ENCODE results near the gene ZNF408.

ZNF408 gene

DNA sequence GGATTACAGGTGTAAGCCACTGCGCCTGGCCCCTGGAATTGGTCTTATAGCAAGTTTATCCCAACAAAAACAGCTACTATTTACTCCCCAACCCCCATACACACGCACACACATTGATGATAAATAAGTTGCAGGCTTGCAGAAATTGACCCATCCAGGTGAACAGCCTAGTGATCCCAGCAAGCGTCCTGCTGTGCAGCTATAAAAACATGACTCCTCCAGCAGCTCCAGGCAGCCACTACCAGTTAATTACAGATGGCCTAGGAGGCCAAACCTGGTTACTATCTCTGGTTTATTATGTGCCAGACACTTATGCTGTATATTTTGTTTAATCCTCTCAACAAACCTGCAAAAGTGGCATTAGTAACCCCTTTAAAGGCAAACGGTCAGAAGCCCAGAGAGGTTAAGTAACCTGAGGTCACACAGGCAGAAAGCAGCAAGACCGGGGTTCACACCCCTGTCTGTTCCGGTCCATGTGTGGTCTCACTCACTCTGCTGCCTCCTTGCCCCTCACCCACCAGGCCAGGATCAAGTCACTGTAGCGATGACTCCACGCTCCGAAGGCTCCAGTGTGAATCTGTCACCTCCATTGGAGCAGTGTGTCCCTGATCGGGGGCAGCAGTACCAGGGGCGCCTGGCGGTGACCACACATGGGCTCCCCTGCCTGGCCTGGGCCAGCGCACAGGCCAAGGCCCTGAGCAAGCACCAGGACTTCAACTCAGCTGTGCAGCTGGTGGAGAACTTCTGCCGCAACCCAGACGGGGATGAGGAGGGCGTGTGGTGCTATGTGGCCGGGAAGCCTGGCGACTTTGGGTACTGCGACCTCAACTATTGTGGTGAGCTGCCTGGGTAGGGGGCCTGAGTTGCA is 24.7 kb downstream of the ZNF408 start:
- in situ Hi-C loops (cut with MboI; ENCODE audit: low sequenced_read_pairs): no loop called here

DNA sequence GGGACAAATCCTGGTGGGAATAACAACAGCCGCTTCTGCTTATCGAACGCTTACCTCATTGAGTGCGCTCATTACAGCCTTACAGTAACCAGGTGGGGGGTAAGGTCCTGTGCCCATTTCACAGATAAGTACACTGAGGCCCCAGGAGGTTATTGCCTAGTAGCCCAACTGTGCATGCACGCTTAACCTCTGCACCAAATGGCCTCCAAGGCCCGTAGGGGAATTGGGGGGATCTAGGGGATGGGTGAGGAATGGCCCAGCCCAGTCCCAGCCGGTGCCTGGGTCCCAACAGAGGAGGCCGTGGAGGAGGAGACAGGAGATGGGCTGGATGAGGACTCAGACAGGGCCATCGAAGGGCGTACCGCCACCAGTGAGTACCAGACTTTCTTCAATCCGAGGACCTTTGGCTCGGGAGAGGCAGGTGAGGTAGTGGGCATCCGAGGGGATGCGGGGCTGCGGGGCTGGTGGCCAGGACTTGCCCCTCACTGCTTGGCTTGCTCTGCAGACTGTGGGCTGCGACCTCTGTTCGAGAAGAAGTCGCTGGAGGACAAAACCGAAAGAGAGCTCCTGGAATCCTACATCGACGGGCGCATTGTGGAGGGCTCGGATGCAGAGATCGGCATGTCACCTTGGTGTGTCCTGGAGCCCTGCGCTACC is 25.5 kb downstream of the ZNF408 start:
- in situ Hi-C loops (cut with MboI; ENCODE audit: low sequenced_read_pairs): no loop called here

DNA sequence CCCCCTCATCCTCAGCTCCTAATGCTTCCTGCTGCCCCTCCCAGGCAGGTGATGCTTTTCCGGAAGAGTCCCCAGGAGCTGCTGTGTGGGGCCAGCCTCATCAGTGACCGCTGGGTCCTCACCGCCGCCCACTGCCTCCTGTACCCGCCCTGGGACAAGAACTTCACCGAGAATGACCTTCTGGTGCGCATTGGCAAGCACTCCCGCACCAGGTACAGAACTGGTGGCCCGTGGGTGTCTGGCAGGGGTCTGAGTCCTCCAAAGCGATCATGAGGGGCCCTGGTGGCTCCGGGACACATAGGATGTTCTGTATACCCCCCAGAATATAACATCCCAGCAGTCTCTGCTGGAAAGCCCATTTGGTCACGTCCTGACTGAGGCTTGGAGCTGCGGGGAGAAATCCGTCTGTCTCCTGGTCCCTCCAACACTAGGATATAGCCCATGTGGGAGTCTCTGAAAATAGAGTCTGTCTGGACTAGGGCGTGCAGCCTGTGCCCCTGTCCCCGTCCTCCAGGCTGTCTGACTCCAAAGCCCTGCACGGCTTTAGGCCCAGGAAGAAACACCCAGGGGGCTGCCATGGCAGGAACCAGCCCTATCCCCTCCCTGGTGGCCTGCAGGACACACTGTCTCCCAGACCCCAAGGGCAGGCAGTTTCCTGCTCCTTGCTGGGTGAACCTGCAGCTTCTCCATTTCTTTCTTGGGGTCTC is 27.3 kb downstream of the ZNF408 start:
- in situ Hi-C loops (cut with MboI; ENCODE audit: low sequenced_read_pairs): no loop called here

DNA sequence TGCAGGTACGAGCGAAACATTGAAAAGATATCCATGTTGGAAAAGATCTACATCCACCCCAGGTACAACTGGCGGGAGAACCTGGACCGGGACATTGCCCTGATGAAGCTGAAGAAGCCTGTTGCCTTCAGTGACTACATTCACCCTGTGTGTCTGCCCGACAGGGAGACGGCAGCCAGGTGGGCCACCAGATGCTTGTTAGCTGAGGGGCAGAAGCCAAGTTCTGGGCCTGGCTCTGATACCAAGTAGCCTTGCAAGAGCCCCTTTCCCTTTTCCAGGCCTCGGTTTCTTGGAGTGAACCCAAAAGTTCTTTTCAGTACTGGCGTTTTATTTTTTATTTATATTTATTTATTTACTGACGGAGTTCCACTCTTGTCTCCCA is 27.8 kb downstream of the ZNF408 start:
- in situ Hi-C loops (cut with MboI; ENCODE audit: low sequenced_read_pairs): no loop called here

DNA sequence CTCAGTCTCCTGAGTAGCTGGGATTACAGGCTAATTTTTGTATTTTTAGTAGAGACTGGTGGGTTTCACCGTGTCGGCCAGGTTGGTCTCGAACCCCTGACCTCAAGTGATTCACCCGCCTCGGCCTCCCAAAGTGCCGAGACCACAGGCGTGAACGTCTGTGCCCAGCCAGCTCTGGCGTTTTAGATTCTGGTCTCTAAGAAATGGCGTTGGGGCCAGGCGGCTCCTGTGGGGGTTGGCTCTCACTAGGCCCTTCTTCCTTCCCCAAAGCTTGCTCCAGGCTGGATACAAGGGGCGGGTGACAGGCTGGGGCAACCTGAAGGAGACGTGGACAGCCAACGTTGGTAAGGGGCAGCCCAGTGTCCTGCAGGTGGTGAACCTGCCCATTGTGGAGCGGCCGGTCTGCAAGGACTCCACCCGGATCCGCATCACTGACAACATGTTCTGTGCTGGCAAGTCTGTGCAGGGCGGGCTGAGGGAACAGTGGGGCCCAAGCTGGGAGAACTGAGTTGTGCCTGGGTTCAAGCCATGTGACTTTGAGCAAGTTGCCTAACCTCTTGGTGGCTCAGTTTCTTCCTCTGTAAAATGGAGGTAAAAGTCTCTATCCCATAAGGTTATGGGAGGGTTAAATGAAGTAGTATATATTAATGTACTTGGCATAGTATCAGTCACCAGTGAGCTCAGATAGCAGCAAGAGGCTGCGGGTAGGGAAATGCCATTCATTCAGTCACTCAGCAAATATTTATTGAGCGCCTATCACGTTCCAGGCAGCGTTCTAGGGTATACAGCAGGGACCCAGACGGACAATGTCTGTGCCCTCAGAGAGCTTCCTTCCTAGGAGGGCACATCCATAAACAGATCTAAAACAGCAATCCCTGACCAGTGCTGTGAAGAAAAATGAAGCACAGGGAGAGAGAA is 28.5 kb downstream of the ZNF408 start:
- in situ Hi-C loops (cut with MboI; ENCODE audit: low sequenced_read_pairs): no loop called here

DNA sequence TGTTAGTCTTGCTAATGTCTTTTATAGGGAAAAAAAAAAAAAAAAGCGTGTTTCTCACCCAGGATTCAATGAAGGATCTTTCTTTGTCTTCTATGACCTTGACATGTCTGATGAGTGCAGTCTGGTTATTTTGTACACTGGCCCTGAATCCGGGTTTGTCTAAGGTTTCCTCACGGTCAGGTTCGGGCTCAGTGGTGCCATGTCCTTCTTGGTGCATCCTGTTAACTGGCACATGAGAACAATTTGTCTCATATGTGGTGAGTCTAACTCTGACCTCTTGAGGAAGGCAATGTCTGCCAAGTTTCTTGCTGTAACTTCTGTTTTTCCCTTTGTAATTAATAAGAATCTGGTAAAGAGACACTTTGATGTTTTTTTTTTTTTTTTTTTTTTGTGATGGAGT is 30.7 kb downstream of the ZNF408 start:
- in situ Hi-C loops (cut with MboI; ENCODE audit: low sequenced_read_pairs): no loop called here

DNA sequence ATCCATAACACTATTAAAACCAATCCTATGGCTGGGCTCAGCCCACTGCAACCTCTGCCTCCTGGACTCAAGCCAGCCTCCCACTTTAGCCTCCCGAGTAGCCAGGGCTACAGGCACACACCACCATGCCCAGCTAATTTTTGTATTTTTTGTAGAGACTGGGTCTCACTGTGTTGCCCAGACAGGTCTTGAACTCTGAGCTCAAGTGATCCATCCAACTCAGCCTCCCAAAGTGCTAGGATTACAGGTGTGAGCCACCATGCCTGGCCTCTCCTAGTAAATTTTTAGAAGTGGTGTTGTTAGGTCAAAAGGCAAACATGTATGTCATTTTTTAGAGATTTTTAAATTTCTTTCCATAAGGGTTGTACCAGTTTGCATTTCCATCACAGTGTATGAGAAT is 32.4 kb downstream of the ZNF408 start:
- in situ Hi-C loops (cut with MboI; ENCODE audit: low sequenced_read_pairs): no loop called here

DNA sequence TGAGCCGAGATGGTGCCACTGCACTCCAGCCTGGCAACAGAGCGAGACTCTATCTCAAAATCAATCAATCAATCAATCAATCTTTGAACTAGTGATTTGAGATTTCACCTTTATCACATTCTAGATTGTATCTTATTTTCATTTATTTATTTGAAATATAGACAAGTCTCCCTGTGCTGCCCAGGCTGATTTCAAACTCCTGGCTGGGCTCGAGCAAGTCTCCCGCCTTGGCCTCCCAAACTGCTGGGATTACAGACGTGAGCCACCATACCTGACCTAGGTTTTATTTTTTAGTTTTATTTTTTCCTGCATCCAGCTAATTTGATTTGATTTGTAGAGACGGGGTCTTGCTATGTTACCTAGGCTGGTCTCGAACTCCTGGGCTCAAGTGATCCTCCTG is 35.3 kb downstream of the ZNF408 start:
- in situ Hi-C loops (cut with MboI; ENCODE audit: low sequenced_read_pairs): no loop called here

DNA sequence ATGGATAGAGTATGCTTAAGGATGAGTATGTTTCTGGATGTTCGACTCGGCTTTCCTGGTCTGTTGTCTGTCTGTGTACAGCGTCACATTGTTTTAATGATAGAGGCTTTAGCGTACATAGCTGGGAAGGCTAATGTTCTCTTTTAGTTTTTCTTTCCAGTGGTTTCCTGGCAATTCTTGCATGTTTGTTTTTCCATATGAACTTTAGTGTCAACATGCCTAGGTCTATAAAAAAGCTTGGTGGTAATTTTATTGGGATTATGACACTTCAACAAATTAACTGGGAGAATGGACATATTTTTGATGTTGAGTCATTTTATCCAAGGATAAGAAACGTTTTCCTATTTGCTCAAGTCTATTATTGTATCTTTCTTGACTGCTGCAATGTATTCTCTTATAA is 35.8 kb downstream of the ZNF408 start:
- in situ Hi-C loops (cut with MboI; ENCODE audit: low sequenced_read_pairs): no loop called here

DNA sequence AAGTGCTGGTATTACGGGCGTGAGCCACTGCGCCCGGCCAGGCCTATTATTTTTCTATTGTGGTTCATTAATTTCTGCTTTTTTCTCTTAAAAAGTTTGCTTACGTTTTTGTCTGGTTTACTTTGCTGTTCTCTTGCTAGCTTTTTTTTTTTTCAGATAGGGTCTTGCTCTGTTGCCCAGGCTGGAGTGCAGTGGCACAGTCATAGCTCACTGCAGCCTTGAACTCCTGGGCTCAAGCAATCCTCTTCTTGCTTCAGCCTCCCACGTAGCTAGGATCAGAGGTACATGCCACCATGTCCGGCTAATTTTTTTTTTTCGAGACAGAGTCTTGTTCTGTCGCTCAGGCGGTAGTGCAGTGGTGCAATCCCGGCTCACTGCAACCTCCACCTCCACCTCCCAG is 36.9 kb downstream of the ZNF408 start:
- in situ Hi-C loops (cut with MboI; ENCODE audit: low sequenced_read_pairs): no loop called here

DNA sequence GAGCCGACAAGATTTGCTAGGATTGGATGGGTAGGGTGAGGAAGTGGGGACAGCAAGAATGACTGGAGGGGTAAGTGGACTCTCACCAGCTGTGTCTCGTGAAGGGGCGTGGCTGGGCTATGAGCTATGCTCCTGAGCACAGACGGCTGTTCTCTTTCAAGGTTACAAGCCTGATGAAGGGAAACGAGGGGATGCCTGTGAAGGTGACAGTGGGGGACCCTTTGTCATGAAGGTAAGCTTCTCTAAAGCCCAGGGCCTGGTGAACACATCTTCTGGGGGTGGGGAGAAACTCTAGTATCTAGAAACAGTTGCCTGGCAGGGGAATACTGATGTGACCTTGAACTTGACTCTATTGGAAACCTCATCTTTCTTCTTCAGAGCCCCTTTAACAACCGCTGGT is 38.1 kb downstream of the ZNF408 start:
- in situ Hi-C loops (cut with MboI; ENCODE audit: low sequenced_read_pairs): no loop called here

DNA sequence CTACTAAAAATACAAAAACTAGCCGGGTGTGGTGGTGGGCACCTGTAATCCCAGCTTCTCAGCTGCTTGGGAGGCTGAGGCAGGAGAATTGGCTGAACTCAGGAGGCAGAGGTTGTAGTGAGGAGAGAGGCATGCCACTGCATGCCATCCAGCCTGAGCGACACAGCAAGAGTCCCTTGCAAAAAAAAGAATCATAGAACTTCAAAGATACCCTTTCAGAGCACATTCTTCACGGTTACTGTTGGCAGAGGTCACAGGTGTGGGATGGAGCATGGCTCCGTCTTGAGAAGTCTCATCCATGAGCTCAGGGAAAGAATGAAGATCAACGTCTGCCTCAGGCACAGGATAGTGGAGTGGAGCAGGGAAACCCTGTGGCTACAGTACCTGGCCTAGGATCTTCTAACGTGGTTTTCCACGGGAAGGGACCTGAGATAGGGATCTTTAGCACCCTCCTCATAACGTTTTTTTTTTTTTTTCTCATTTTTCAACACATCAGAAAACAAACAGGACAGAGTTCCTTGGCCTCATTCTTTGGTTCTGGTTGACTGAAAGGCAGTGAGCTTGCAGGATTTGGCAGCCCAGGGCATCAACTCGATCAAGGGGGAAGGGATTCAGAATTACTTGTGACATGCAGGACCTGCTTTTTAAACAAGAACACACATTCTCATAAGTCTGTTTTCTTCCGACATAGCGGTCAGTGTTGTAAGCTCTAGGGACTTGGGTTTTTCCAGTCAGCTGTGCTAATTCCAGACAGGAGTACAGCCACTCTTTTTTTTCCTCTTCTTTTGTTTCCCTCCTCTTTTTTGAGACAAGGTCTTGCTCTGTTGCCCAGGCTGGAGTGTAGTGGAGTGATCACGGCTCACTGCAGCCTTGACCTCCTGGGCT is 41.0 kb downstream of the ZNF408 start:
- in situ Hi-C loops (cut with MboI; ENCODE audit: low sequenced_read_pairs): no loop called here

DNA sequence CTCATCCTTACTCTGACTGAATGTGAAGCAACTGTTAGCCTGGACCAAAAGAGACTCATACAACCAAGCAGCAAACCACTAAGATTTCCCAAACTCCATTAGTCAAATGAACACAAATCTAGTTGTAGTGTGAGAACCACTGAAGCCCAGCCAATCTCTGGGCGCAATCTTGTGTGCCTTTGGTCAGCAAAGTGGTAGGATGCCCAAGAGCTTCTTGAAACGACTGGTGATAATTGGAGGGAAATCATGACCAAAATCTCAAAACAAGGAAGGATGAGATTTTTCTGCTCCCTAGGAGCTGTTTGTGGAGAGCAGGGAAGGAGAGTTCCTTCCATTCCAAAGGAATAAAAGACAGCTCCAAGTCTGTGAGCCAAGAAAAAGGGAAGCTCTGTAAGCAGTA is 42.2 kb downstream of the ZNF408 start:
- in situ Hi-C loops (cut with MboI; ENCODE audit: low sequenced_read_pairs): no loop called here

DNA sequence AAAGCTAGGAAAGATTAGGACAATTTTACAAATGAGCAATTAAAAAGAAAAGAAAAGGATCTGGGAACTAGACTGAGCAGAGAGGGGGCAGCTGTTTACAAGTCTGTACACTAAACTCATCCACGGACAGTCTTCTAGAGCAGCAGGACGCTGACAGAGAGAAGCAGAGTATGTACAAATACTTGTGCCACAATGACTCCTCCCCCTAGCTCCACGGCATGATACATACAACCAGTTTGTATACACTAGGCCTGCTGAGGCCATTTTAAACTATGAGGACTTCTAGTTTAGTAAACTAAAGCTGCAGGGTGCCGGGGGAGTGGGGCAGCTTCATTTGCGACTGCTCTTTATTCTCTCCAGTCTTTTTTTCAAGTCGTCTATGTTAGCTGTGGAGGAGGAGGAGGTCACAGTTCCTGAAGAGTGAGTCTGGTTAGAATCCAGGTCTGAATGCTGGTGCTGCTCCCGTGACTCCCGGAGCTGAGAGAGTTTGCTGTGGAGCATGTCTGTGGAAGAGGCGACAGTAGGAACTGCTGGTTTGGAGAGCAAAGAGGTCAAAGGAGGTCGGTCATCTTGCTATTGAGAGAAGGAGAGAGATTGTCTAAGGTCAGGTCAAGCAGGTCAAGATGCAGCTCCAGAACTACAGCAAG is 43.0 kb downstream of the ZNF408 start:
- in situ Hi-C loops (cut with MboI; ENCODE audit: low sequenced_read_pairs): no loop called here

DNA sequence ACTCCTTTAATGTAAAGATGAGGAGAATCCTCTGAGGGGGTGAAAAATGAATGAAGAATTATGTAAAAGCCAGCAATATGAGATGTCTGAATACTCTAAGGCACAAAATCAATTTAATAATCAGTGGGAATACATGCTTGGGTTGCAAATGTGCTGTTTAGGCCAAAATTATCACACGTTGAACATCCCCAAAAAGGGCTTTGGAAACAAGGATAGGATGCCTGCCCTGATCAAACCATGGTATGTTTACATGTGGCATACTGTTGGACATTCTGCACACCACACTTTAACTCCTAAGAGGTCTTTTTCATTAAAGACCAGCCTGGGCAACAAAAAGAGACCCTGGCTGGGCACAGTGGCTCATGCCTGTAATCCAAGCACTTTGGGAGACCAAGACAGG is 44.5 kb downstream of the ZNF408 start:
- in situ Hi-C loops (cut with MboI; ENCODE audit: low sequenced_read_pairs): no loop called here

DNA sequence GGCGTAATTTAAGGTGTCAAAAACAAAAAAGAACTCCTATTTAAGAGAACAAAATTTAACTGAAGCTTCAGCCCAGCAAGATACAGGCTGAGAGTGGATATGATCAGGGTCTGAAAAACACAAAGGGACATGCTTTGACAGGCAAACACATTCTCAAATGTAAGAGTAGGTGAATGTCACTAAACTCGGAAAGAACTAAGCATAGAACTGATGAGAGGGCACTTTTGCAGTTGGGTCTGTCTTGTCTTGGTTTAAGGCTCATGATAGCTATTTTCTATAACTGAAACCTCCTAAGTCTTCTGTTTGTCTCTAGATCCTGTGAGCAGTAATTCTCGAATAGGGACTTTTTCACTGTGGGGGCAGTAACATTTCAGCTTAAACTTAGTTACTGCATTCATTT is 45.2 kb downstream of the ZNF408 start:
- in situ Hi-C loops (cut with MboI; ENCODE audit: low sequenced_read_pairs): no loop called here

DNA sequence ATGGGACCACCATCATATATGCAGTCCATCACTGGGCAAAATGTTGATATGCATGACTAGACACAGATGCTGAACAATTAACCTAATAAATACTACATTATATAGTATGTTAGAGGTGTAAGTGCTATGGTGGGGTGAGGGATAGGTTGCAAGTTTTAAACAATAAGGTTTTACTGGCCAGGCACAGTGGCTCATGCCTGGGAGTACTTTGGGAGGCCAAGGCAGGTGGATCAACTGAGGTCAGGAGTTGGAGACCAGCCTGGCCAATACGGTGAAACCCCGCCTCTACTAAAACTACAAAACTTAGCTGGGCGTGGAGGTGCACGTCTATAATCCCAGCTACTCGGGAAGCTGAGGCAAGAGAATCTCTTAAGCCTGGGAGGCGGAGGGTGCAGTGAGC is 46.3 kb downstream of the ZNF408 start:
- in situ Hi-C loops (cut with MboI; ENCODE audit: low sequenced_read_pairs): no loop called here
